Naive thymus-derived CD8-positive, alpha-beta T cell (primary cell): ENCODE measurements around the gene TRMT1. TPM values are rescaled to one million over a fixed set of nuclear protein-coding genes. Genes with fewer than 3 reads are reported as not detected.

Experiments used
- ATAC-seq, 2 donors: fragments of 150-1000 bp; cut with Tn5 transposase in 1 of 2; sonication (Bioruptor Pico), chemical (Tn5 transposase) in 1 of 2; 1 replicate in 1 of 2; 2 replicates in 1 of 2; pipeline ENCODE4 v1.10.0; 2021; ENCODE audit warnings: mild to moderate bottlenecking in 2 of 2, moderate library complexity in 2 of 2
- POLR2A ChIA-PET: fragments of 350-600 bp; sonication (Branson Sonifier 250); formaldehyde crosslinking; loops from one replicate; lab custom pipeline; 2021; ENCODE audit warnings: antibody characterized with exemption; lab: Charles Lee
- DNase-seq, 10 donors: peaks; one replicate each; pipeline versions ENCODE4 v3.0.0 to v3.0.0-alpha.2; 2020 to 2022
- H3K27ac Mint-ChIP-seq, 10 donors: one replicate each; pipeline ENCODE4 v1.8.0; 2020 to 2022; ENCODE audit warnings: mild to moderate bottlenecking in 10 of 10, mixed read lengths in 10 of 10, moderate library complexity in 4 of 10, inconsistent platforms in 1 of 10
- H3K27me3 Mint-ChIP-seq, 5 donors: one replicate each; pipeline ENCODE4 v1.8.0; 2021 to 2022; ENCODE audit warnings: mixed read lengths in 5 of 5
- H3K36me3 Mint-ChIP-seq, 3 donors: one replicate each; pipeline ENCODE4 v1.8.0; 2020 to 2022; ENCODE audit warnings: mixed read lengths in 3 of 3, mild to moderate bottlenecking in 2 of 3, inconsistent platforms in 1 of 3
- H3K4me1 Mint-ChIP-seq, 4 donors: one replicate each; pipeline ENCODE4 v1.8.0; 2021 to 2022; ENCODE audit warnings: mixed read lengths in 4 of 4
- H3K4me3 Mint-ChIP-seq, 10 donors: one replicate each; pipeline ENCODE4 v1.8.0; 2020 to 2022; ENCODE audit warnings: mild to moderate bottlenecking in 10 of 10, mixed read lengths in 10 of 10, moderate library complexity in 6 of 10, inconsistent platforms in 1 of 10
- H3K9me3 Mint-ChIP-seq, 9 donors: one replicate each; pipeline ENCODE4 v1.8.0; 2020 to 2022; ENCODE audit warnings: mixed read lengths in 9 of 9, mild to moderate bottlenecking in 3 of 9, inconsistent platforms in 1 of 9, moderate library complexity in 1 of 9
- polyA plus RNA-seq, 3 donors: library from polyadenylated mRNA; unstranded; fragments of 300-500 nt; fragmentation: Illumina TruSeq; gene quantifications; one replicate each; pipeline ENCODE4 v1.2.3, GENCODE V29; 2021
- total RNA-seq, 8 experiments: library from RNA in 2 of 8; stranded (reverse) in 2 of 8; gene quantifications; one replicate each; pipeline ENCODE4 v1.2.3 and lab custom pipeline; 2021 to 2026

TRMT1 gene
- total and polyA plus RNA-seq, 5 experiments from 2014 or later = 26.1 to 103 (median 35.1) TPM

DNA sequence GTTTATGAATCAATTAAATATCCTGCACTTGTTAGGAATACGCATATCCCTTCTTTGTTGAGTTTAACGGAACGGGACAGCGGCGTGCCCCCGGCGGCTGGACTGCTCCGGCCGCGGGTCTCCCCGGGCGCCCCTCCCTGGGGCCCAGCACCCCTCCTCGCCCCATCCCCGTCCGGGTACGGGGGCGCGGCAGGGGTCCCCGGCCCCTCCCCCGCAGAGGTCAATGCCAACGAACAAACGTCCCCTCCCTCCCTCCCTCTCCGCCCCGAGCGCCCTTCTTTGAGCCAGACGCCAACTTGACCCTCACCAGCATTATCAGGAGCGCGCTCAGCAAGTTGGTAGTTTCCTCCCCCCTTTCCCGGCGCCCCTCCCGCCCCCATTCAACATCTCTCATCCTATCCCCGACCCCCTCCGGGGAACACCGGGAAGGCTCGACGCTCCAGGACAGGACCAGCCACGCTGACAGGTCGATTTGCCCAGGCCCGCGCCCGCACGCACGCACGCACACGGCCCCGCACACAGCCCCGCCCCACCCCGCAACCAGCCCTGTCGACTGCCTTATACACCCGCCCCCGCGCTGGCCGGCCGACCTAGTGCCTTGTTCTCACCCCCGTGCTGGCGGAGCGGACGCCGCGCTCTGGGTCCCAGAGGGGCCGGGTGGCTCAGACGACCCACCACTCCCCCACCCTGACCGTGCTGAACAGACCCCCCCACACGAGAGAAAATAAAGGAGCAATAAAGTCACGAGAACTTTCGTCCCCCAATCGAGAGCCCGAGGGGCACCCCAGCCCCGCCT, 18.9 kb downstream of the TRMT1 start:
- DNase-seq = no peak
- H3K27me3 Mint-ChIP-seq = peaks cover 6 to 22% (median 6%) of the 10 kb centered on the region in 5 donors
- H3K27ac Mint-ChIP-seq = peak overlapping the region in 4 of 10 donors; percentile 67 to 97 (median 76)
- H3K36me3 Mint-ChIP-seq = no peaks in the 10 kb centered on the region
- H3K4me3 Mint-ChIP-seq = peak overlapping the region in 8 of 10 donors; percentile 36 to 82 (median 62)
- H3K9me3 Mint-ChIP-seq = peaks cover 0 to 2% (median 0%) of the 10 kb centered on the region in 9 donors
- peaks cover 27 to 56% (median 52%) of the 10 kb centered on the region in 4 donors for H3K4me1 Mint-ChIP-seq
- no peak for ATAC-seq
- POLR2A ChIA-PET = interaction anchor here (0.7 to 3.0 kb wide), 3 partner anchors 7 to 167 kb away, joined by 3 to 17 read pairs (median 4); no protein-coding TSS in a partner anchor

DNA sequence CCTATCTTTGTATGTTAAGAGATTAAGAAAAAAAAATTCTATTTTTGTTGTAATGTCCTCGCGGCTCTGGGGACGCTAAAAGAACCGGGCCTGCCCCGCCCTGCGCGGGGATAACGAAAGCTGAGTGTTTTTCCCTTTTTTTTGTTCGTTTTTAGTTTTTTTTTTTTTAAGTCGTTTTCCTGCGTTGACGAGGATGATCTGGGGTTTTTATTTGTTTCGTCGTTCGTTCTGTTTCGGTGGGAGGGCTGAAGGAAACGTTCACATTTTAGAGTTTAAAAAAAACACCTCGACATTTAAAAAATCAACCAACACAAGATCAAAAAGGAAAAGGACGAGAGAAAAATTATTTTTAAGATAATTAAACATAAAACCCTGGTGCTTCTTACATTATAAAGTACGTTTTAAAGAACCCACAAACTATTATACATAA, 19.5 kb downstream of the TRMT1 start:
- H3K27ac Mint-ChIP-seq = peak overlapping the region in 5 of 10 donors; percentile 31 to 82 (median 69)

DNA sequence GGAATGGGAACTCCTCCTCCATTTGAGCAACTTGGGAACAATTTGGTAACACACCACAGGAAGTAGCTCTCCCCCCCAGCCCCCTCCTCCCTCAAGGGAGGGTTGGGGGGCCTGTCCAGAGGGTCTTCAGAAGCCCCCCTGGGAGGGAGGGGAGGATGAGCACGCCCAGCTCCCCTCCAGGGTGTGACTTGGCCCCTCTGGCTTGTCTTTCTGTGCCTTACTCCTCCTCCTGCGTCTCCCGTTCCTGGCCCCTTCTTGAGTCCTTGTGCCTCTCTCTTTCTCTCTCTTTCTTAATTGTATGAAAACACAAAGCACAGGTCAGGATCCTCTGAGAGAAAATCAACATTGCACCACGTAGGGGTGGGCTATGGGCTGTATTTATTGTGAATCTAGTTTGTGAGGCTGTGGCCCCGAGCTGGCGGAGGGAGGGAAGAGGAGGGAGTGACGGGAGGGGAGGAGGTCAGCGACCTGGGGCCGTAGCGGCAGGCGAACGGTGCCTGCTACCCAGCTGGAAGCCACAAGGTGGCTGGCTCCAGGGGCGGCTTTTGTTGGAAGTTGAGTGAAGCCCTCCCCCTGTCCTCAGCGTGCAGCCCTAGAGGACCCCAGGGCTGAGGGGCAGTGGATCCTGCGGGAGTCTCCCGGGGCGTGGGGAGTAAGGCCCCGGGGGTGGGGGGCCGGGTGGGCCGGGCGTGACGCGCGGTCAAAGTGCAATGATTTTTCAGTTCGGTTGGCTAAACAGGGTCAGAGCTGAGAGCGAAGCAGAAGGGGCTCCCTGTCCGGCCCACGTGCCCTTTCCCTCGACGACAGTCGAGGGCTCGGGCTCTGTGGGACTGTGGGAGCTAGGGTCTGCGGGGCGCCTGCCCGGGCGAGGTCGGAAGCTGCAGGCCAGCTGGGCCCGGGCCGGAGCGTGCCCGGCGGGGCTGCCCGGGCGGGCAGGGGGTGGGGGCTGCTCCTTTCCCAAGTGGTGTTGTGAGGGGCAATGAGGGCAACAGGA, 20.3 kb downstream of the TRMT1 start:
- Mint-ChIP-seq H3K27ac (peak overlapping the region in 4 of 10 donors; percentile 24 to 67 (median 40)), H3K4me1 (peaks cover 21 to 44% (median 42%) of the 10 kb centered on the region in 4 donors), H3K27me3 (peaks cover 6 to 22% (median 6%) of the 10 kb centered on the region in 5 donors), H3K4me3 (peak overlapping the region; percentile 8 to 86 (median 71)), H3K36me3 (no peaks in the 10 kb centered on the region), H3K9me3 (peaks cover 0 to 2% (median 0%) of the 10 kb centered on the region in 9 donors)
- POLR2A ChIA-PET = interaction anchor here (0.7 to 3.0 kb wide), 8 partner anchors 9 to 135 kb away, joined by 3 to 17 read pairs (median 3); partner anchors contain the start of gene NACC1
- DNase-seq (peak in 1 of 10 donors; percentile 29), ATAC-seq (no peak)

More for the DNA sequence above, 19.5 kb downstream of the TRMT1 start:
- Mint-ChIP-seq H3K9me3 (peaks cover 0 to 2% (median 0%) of the 10 kb centered on the region in 9 donors), H3K36me3 (no peaks in the 10 kb centered on the region), H3K4me3 (peak overlapping the region; percentile 33 to 82 (median 64)), H3K27me3 (peaks cover 6 to 22% (median 6%) of the 10 kb centered on the region in 5 donors), H3K4me1 (peaks cover 27 to 52% (median 49%) of the 10 kb centered on the region in 4 donors)
- ATAC-seq (no peak), DNase-seq (peak in 1 of 10 donors; percentile 32)
- POLR2A ChIA-PET = interaction anchor here (0.7 to 3.0 kb wide), 5 partner anchors 8 to 166 kb away, joined by 3 to 17 read pairs (median 4); partner anchors contain the start of gene NACC1

DNA sequence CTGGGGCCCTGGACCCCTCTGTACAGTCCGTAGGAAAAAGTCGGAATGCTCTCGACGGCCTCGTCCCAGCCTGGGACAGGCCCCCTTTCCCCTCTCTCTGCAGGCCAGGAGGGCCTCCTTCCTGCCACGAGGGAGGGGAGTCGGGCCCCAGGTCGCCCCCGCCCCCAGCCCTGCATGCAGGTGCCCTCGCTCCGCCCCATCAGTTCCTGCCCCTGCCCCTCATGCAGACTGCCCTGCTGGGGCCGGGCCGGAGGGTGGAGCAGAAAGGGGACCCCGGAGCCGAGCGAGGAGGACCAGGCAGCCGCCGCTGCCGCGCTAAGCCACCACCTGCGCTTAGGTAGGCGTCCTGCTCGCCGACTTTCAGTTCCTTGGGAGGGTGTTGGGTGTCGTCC, 21.2 kb downstream of the TRMT1 start:
- Mint-ChIP-seq H3K27ac (no peak overlapping the region), H3K36me3 (no peaks in the 10 kb centered on the region), H3K9me3 (peaks cover 0 to 2% (median 0%) of the 10 kb centered on the region in 9 donors), H3K27me3 (peaks cover 6 to 22% (median 6%) of the 10 kb centered on the region in 5 donors), H3K4me1 (peaks cover 20 to 37% (median 35%) of the 10 kb centered on the region in 4 donors), H3K4me3 (peak overlapping the region in 3 of 10 donors; percentile 8 to 81 (median 70))
- POLR2A ChIA-PET = interaction anchor here (0.6 to 3.0 kb wide), 5 partner anchors 10 to 118 kb away, joined by 3 to 18 read pairs (median 6); partner anchors contain the start of gene NACC1
- peak in 1 of 10 donors; percentile 32 for DNase-seq
- ATAC-seq = no peak

DNA sequence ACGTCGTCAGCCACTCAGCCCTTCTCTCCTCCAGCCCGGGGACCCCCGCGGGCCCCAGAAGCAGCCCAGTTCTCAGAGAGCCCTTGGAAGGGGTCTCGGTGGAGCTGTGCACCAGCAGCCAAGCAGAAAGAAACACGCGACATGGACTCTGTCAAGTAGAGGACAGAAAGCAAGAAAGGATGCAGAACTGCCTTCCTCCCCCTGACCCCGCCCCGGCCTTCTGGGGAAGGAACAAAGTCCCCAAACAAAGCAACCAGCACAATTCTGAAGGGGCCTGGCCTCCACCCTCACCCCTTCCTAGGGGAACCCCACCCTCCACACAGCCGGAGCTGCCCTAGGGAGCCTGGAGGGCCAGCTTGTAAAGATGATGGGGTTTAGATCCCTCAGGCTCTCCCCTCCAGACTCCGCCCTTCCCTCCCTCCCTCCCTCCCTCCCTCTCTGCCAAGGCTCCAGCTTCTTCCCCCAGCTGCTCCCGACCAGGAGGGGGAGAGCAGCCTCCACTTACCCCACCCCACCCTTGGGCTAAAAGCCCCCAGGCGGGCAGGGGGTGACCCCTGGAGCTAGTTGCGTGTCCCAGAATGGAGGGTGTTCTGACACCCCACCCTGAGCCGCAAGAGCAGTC, 21.7 kb downstream of the TRMT1 start:
- POLR2A ChIA-PET = interaction anchor here (0.5 to 3.0 kb wide), 6 partner anchors 10 to 174 kb away, joined by 3 to 18 read pairs (median 4); no protein-coding TSS in a partner anchor
- peaks cover 6 to 22% (median 6%) of the 10 kb centered on the region in 5 donors for H3K27me3 Mint-ChIP-seq
- ATAC-seq (no peak), DNase-seq (peak in 1 of 10 donors; percentile 13)
- H3K4me3 Mint-ChIP-seq = peak overlapping the region in 3 of 10 donors; percentile 33 to 61 (median 38)
- H3K36me3 Mint-ChIP-seq = no peaks in the 10 kb centered on the region
- peaks cover 0 to 2% (median 0%) of the 10 kb centered on the region in 9 donors for H3K9me3 Mint-ChIP-seq
- peak overlapping the region in 3 of 10 donors; percentile 3 to 63 (median 29) for H3K27ac Mint-ChIP-seq
- H3K4me1 Mint-ChIP-seq = peaks cover 15 to 32% (median 30%) of the 10 kb centered on the region in 4 donors

DNA sequence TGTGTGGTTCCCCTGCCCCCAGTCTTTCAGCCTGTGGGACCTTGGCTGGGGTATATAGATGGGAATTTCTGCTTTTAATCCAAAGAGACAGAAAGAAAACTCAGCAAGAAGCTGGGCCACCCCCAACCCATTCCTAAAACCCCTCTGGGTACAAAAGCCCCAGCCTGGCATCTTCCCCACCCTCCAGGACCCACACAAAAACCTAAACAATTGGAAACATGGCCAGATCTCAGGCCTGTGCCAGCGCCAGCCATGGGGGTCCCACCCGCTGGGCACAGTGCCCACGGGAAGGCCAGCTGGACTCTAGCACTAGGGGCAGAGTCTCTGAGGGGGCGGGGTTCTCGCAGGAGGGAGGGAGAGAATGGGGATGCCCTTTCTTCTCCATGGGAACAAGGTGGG, 22.4 kb downstream of the TRMT1 start:
- POLR2A ChIA-PET = interaction anchor here (0.9 to 2.6 kb wide), 3 partner anchors 24 to 117 kb away, joined by 4 to 18 read pairs (median 5); partner anchors contain the start of gene NACC1
- DNase-seq = peak in 1 of 10 donors; percentile 7
- Mint-ChIP-seq H3K36me3 (no peaks in the 10 kb centered on the region), H3K27me3 (peaks cover 6 to 22% (median 6%) of the 10 kb centered on the region in 5 donors), H3K4me3 (peak overlapping the region in 2 of 10 donors; percentile 58), H3K4me1 (peaks cover 15 to 27% (median 26%) of the 10 kb centered on the region in 4 donors), H3K9me3 (peaks cover 0 to 2% (median 0%) of the 10 kb centered on the region in 9 donors), H3K27ac (peak overlapping the region in 1 of 10 donors; percentile 54)
- no peak for ATAC-seq

DNA sequence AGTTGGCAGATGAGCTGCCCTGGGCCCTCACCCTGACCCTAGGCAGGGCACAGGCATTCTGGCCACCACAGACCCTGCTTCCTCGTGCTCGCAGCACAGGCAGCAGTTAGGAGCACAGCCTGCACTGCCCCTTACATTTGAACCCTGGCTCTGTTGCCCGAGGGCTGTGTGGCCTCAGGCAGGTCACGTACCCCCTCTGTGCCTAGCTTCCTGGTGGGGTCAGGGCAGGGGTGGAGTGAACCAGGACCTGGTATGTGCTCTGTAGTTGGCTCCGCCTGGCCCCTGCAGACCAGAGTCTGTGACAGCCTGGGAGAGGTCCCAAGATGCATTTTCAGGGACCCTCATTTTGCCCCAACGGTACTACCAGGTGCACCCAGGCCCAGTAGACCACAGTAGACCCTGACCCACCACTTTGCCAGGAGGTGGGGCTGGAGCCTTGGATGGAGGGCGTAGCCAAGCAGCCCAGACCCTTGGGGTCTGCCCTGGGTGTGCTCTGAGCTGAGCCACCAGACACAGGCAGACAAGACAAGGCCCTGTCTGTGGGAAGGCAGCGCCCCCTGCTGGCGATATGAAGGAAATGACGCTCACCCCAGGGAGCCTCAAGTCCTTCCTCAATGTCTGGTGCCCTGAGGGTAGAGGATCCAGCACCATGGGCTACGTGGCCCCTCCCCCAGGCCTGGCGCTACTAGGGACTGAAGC, 23.0 kb downstream of the TRMT1 start:
- Mint-ChIP-seq H3K36me3 (no peaks in the 10 kb centered on the region), H3K4me3 (peak overlapping the region in 2 of 10 donors; percentile 58), H3K4me1 (peaks cover 14 to 23% (median 21%) of the 10 kb centered on the region in 4 donors), H3K9me3 (peaks cover 0 to 2% (median 0%) of the 10 kb centered on the region in 9 donors), H3K27me3 (peaks cover 6 to 19% (median 6%) of the 10 kb centered on the region in 5 donors), H3K27ac (peak overlapping the region in 1 of 10 donors; percentile 54)
- ATAC-seq (peak; percentile 75 to 80), DNase-seq (peak; percentile 68 to 89 (median 79))
- POLR2A ChIA-PET = interaction anchor here (0.9 to 2.6 kb wide), 3 partner anchors 24 to 117 kb away, joined by 4 to 18 read pairs (median 5); partner anchors contain the start of gene NACC1

DNA sequence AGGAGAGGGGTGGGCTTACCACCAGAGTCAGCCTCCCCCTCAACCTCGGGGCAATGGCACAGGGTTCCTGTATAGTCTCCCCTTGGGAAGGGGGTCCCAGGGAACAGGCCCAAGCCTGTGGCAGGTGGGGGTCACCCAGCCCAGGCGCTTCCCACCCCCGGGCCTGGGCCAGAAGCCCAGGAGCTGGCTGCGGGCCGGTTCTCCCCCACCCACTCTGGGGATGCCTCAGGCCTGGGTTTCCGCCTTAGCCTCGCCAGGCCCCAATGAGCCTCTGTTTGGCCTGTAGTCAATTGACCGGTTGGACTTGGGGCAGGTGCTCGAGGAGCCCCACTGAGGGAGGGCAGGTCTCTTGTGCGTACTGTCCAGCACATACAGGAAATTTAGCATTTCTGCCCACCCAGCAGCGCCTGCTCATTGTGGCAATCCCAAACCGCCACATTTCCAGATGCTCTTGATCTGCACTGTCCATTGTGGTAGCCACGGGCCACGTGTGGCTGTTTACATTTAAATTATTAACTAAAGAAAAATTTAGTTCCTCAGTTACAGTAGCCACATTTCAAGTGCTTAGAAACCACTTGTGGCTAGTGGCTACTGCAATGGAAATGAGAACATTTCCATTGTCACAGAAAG, 23.8 kb downstream of the TRMT1 start:
- Mint-ChIP-seq H3K36me3 (no peaks in the 10 kb centered on the region), H3K27ac (no peak overlapping the region), H3K4me1 (peaks cover 10 to 19% (median 15%) of the 10 kb centered on the region in 4 donors), H3K27me3 (peaks cover 6 to 13% (median 6%) of the 10 kb centered on the region in 5 donors), H3K9me3 (peaks cover 0 to 2% (median 0%) of the 10 kb centered on the region in 9 donors), H3K4me3 (no peak overlapping the region)
- DNase-seq (no peak), ATAC-seq (no peak)
- POLR2A ChIA-PET = interaction anchor here (2.6 kb wide), 1 partner anchor 116 kb away, joined by 18 read pairs; no protein-coding TSS in a partner anchor

DNA sequence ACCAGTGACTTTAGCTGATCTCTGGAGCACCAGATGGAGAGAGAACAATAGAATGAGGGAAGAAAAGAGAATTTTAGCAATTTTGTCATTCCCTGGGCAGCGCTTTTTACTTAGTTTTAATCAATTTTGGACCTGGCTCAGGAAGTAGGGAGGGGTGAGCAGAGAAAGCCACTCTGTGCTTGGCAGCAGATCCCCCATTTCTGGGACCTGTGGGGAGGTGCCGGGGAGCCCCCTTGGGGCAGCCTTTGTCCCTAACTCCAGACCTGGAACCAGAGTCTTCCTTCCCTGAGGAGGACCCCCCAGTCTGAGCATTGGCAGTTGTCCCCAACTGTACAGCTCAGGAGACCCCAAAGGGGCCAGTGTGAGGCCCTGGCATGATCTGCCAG, 24.4 kb downstream of the TRMT1 start:
- peaks cover 10 to 19% (median 14%) of the 10 kb centered on the region in 4 donors for H3K4me1 Mint-ChIP-seq
- no peaks in the 10 kb centered on the region for H3K36me3 Mint-ChIP-seq
- peaks cover 0 to 2% (median 0%) of the 10 kb centered on the region in 9 donors for H3K9me3 Mint-ChIP-seq
- POLR2A ChIA-PET = no interaction called here
- no peak for DNase-seq
- no peak overlapping the region for H3K4me3 Mint-ChIP-seq
- peaks cover 5 to 11% (median 6%) of the 10 kb centered on the region in 5 donors for H3K27me3 Mint-ChIP-seq
- no peak for ATAC-seq
- no peak overlapping the region for H3K27ac Mint-ChIP-seq
